ENCODE results near the gene HEY2.
"Not testable (repeated sequence)": the region's sequence is repeated elsewhere in the genome, so short reads cannot be mapped to it uniquely, and the experiment has no call there.

Gene HEY2

GRCh38 chr6:125749173-125749864, at the start of gene HEY2:
HEY2 (plus strand) TSS chr6:125749632; CDS start chr6:125749777, 145 bp downstream.
- DNase-seq = no peak

DNA sequence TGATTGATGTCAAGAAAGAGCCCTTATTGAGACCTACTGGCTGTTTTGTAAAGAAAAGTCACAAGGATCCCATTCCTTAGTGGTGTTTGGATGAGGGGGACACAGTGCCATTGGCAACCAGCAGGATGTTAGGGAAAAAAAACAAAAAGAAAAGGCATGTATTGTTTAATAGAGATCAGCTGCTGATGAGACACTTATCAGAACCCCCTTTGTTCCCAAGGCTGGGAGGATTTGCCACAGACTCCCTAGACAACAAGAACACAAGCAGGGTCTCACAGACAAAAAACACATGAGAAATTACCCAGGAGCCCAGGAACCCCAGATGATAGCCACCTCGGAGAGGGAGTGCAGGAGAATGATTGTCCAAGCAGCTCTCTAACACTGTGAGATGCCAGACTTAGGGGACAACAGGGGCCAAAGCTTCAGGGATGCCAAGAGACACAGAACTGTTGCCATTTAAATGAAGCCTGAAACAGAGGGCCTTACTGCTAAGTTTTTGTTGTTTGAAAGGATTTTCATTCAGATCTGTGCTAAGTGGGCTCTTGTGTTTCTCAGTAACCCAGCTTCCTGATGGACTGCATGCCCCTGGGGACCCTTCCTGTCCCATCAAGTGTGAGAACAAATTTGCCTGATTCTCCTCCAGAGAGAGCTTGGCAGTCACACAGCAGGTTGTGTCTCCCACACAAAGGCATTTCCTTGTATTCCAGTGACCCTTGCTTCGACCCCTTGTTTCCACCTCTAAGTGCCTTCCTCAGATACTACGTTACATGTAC, 48.7 kb upstream of the HEY2 start:
- DNase-seq = no peak

DNA sequence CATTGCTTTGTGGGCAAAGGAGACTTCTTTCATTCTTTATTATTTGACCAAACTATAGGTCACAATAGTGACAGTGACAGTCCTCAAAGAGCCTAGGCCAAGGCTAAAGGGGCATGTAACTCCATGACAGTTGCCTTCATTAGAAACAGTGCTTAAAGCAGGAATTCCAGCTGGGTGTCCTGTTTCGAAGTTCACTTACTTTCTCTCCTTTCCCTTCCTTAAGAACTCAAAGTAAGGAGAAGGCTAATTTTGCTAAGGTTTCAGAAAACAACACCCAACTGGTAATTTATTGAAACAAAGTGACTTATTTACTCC, 48.1 kb upstream of the HEY2 start:
- no peak for DNase-seq

GRCh38 chr6:125703882-125704281, 45.5 kb upstream of the HEY2 start:
- not testable (repeated sequence) for DNase-seq

GRCh38 chr6:125707615-125708243, 41.7 kb upstream of the HEY2 start:
- no peak for DNase-seq

DNA sequence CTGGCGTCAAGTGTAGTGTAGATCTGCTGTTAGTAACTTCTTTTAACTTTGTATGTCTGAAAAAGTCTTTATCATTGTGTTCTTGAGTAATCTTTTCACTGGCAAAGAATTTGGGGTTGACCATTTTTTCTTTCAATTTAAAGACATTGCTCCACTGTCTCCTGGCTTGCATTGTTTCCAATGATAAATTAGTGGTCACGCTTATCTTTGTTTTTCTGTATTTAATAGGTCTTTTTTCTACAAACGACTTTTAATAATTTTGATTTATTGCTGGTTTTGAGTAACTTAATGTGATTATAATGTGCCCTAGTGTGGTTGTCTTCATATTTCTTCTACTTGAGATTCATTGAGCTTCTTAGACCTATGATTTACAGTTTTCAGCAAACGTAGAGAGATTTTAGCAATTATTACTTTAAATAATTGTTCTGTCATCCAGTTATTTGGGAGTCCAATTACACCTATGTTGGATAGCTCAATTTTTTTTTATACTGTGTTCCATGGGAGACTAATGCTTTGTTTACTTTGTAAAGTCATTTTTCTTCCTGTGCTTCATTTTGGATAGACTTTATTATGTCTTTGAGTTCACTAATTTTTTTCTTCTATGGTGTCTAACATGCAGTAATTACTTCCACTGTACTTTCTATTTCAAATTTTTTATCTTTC, 38.3 kb upstream of the HEY2 start:
- no peak for DNase-seq

- DNase-seq = no peak
Observed at GRCh38 chr6:125714441-125715090, 34.9 kb upstream of the HEY2 start.

DNA sequence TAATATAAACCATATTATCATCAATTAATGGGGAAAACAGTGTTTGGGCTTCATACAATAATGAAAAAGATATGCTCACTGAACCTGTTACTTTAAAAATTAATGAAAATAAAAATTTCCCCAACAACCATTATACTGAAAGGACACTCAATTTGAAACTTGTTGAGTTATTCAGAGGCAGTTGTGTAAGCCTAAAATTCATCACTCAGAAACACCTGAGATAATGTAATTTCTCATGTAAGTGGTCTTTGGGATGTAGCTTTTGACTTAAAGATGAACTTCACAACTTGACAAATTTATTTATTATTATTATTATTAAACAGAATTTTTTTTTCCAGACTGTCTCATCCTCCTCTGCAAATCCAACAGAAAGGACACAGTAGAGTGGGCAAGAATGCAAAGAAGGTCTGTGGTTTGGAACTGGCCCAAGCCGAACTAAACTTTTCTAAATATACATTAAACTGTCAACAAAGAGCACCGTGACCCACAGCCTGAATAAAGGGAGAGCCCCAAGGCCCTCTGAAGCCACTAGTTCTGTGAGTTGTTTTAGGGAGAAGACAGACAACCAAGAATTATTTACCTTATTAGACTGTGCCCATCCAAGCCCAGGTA, 32.2 kb upstream of the HEY2 start:
- DNase-seq = no peak

DNA sequence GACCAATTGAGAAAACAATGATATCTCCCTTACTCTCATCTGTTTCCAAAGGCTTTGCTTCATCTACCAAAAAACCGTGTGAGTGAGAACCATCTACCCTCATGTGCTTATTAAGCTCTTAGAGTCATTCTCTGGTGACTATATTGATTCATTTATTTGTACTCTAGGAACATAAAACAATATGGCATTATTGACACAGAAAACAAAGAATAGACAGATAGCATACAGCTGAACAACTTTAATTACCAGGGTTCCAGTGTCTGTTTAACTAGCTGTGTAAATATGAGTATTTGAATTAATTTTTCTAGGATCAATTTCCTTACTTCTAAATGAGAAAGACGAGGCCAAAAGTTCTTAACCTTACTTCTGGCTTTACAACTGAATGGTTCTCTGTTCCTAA, 31.3 kb upstream of the HEY2 start:
- no peak for DNase-seq

- DNase-seq = no peak
Observed at GRCh38 chr6:125722886-125723285, 26.5 kb upstream of the HEY2 start.

- DNase-seq = no peak
Observed at GRCh38 chr6:125727216-125727615, 22.2 kb upstream of the HEY2 start.

DNA sequence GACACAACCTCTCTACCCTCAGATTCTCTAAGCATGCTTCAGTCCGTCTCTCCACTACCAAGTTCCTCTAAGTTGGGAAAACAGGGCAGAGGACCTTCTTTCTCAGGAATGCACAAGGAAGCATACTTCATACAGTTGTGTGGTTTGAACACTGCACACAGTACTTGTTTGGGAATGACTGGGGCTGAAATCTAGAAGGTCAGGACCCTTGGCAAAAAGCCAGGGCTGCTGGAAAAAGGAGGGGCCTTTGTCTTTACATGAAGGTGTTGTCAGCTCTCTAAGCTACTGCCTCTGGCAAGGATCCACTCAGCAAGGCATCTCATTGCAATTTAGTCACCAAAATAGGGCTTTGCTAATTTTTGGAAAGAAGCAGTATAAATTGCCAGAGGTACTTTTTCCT, 20.7 kb upstream of the HEY2 start:
- DNase-seq = no peak

GRCh38 chr6:125729983-125730382, 19.4 kb upstream of the HEY2 start:
- DNase-seq = no peak

GRCh38 chr6:125732398-125732797, 17.0 kb upstream of the HEY2 start:
- DNase-seq = no peak

GRCh38 chr6:125733516-125734300, 15.7 kb upstream of the HEY2 start:
- no peak for DNase-seq

- DNase-seq = no peak
Observed at GRCh38 chr6:125738276-125738675, 11.2 kb upstream of the HEY2 start.

DNA sequence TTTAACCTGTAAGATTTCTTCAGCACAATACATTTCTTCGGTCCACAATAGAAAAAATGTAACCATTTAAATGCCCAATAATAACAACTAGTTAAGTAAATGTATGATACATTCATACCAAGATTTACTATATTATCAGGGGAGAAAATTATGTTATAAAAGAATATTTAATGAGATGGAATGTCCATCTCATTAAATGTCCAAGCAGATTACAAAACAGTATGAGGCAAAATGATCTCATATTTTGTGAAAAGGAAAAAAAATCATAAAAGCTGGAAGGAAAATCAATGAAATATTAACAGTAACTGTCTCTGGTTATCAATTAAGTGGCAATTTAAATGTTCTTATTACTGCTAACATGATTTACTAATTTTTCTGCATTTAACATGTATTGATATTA, 10.1 kb upstream of the HEY2 start:
- DNase-seq = no peak

DNA sequence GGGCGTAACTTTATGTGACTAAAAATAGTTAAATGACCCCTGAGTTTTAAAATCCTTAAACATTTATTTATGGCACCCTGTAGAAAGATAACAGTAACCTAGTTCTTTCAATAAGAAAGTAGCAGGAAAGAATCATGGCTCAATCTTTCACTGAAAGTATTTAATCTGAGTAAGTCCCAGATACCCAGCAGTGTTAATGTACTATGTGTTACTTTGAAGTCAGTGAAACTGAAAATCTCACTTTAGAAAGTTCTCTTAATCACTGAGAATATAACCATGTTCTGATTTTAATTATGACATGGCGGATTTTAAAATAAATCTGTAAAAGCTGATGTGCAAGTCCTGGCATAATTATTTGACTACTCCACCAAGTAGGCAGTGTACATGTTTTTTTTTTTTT, 8.1 kb upstream of the HEY2 start:
- no peak for DNase-seq

GRCh38 chr6:125742024-125742423, 7.4 kb upstream of the HEY2 start:
- DNase-seq = no peak

DNA sequence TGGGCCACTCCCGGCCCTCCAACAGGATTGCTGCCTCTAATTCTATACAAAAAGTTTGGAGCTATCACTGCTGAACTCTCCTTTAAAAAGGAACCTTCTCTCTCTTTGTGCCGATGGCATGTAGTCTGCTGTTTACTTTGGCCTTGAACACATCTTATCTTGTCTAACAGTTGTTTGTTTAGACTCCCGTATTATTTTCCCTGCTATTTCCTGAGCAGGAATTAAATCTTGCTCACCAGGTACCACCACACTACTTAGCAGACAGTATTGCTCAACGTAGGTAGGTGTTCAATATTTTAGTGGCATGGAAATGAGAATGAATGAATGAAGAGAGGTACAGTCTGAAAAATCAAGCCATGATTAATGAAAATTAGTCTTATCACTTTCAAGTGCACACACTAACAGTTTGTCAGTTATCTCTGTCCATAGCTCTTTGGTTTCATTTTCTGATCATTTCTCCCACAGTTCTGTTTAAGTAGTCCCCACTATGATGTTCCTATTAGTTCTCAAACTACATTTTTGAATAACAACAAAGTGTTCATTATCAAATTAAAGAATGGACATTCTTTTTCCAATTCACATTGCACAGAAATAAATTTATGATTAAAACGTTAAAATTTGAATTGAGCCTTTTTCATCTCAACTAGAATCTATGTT, 6.8 kb upstream of the HEY2 start:
- DNase-seq = no peak

DNA sequence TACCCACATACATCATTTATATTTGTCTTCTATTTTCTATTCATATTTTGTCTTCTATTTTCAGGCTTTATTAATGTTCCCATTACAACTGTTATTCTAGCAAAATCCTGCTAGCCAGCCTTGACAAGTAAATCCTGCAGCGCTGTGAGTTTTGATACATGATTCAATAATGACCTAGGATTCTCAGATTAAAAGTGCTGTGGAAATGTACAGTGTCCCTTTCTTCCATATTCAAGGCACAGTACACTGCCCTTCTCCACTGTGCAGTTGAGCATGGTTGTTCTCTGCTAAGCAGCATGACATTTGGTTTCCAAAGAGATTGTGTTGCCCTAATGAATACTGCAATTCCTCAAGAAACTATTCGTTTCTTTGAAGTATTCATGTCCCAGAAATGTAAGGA, 5.8 kb upstream of the HEY2 start:
- no peak for DNase-seq
